ENCODE data around the gene AREG.

Gene AREG

GRCh38 chr4:74433541-74434172, 11.3 kb upstream of the AREG start:
- DNase-seq: no peak

GRCh38 chr4:74435296-74435695, 9.6 kb upstream of the AREG start:
- DNase-seq: peak; percentile 48

DNA sequence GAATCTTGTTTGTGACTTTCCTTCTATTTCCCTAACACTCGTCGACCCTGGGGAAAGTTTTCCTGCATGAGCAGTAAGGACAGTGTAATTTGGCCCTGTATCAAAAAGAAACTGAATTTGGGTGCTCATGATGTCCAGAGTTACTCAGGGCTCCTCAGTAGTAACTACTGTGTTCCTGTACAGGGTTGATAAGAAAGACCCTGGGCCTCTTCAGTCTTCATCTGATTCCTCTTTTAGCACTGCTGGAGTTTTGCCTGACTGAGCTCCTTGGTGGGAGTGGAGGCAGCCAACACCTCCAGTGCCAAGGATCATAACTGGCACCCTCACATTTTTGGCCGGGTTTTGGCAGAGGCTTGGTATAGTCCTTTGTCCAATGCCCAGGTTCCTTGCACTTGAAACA, 7.1 kb upstream of the AREG start:
- no peak for DNase-seq

DNA sequence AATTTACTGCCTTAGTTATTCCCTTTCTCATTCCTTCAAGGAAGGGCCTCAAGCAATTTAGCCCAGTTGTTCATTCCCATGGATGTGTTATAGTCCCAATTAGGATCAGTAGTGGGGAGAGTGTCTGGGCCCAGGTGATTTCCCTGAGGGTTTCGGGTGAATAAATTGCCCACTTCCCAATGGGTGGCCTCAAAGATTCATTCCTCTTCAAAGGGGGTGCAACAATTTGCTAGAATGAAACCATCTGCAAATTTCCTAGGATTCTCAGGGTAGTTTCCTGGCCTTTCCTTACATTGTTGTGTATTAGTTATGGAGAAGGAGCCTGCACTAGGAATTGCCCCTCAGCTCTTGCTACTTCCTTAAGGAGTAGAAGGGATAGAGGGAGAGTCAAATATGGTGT, 6.3 kb upstream of the AREG start:
- DNase-seq: no peak

GRCh38 chr4:74439952-74440351, 5.0 kb upstream of the AREG start:
- no peak for DNase-seq

DNA sequence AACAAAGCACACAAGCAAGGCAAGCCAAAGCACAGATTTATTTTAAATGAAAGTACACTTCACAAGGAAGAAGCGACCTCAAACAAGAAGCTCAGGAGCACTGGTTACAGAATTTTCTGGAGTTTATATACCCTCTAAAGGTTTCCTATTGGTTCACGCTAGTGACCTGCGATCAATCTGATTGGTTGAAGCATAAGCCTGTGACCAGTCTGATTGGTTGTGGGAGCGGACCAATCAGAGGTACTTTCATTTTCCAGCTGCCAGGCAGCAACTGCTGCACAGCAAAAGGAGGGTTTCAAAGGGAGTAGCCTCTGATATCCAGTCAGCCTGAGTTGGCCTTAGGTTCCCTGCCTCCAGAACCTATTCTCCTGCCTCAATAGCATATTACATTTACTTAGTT, 4.6 kb upstream of the AREG start:
- DNase-seq: peak; percentile 2

DNA sequence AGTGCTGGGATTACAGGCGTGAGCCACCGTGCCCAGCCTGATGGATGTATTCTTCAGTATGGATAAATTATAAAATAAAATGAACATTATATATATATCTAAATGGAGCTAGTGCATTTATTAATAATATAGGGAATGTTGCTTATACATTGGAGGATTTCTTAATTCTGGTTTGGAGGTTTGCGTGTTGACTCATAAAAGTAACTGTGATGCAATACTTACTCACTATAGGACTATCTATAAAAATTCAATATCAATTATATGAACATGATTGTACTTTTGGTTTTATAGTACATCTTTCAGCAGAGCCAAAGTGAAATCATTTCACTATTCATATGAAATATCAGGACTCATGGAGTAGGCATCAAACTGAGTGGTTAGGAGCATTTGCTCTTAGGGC, 3.2 kb upstream of the AREG start:
- no peak for DNase-seq

DNA sequence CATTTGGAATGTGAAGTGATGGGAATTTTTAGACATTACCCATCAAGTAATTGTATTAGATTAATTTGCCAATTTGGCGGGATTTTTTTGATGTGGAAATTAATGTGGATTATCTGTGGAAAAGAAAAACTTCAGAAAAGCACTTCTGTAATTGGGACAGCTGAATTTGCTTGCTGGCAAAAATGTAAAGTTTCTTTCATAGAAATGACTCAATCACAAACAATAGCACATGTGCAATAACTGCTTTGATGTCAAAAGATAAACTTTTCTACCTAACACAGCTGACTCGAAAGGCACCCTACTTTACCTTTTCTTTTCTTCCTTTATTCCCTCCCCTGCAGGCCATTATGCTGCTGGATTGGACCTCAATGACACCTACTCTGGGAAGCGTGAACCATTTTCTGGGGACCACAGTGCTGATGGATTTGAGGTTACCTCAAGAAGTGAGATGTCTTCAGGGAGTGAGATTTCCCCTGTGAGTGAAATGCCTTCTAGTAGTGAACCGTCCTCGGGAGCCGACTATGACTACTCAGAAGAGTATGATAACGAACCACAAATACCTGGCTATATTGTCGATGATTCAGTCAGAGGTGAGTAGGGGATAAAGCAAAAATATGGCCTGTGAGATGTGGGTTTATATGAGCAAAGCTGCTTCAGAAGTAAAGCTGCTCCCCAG, 1.4 kb downstream of the AREG start:
- no peak for DNase-seq

DNA sequence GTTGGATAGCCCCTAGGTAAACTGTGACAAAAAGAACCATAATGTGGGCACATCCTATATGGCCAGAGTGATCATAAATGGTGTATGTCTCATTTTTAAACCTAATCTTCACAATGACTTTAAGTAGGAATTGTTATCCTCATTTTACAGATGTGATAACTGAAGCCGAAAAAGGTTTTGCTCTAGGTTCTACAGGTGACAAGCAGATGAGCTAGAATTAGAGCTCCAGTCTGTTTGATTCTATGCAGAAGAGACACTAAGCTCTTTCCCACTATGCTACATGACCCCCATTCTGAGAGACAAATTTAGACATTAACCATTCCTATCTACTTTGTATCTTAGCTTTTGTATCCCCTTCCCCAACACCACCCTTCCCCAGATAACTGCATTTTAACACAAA, 2.0 kb downstream of the AREG start:
- no peak for DNase-seq

DNA sequence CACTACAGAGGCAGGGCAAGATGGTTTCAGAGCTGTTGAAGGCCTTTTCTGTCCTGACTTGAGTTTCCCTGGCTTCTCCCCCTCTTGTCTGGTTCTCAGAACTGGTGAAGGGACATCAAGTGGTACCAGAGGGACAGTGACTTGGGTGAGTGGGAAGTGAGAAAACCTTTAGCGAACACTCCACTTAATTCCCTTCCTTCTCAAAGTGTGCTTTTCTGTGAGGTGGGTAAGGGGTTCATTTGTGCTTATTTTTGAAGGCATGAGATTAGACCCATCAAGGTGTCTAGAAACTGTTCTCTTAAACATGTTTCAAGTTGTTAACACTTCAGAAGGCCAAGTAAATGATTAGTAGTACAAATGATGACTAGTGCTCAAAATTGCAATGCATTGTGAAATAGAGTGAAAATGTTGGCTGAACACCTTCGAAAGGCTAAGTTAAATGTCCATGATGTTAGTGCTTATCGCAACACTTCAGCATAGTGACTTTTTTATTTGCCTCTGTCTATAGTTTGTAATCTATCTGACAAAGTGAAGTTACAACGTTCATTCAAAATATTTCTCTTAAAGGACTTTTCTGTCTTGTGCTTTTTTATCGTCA, 2.8 kb downstream of the AREG start:
- no peak for DNase-seq

DNA sequence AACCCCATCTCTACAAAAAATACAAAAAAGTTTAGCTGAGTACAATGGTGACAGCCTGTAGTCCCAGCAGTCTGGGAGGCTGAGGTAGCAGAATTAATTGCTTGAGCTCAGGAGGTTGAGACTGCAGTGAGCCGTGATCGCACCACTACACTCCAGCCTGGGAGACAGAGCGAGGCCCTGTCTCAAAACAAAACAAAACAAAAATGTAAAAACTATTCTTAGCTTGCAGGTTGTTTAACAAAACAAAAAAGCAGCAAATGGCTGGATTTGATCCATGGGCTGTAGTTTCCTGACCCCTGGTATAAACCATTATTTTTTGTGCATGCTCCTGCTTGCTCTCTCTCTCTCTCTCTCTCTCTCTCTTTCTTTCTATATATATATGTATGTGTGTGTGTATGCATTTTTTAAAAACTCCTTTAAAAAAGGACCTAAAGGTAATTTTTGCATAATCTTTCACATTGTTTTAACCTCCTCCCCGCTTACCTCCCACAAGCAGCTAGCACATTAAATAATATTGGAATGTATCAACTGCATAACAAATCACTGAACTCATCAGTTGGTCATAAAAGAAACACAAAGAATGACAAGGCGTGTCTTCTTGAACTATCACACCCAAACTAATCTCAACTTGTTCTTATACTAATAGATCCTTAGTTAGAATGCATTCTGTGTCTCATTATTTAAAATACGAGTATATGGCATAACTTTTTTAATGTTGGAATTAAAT, 4.8 kb downstream of the AREG start:
- DNase-seq: no peak

GRCh38 chr4:74450298-74450683, 5.4 kb downstream of the AREG start:
- no peak for DNase-seq

DNA sequence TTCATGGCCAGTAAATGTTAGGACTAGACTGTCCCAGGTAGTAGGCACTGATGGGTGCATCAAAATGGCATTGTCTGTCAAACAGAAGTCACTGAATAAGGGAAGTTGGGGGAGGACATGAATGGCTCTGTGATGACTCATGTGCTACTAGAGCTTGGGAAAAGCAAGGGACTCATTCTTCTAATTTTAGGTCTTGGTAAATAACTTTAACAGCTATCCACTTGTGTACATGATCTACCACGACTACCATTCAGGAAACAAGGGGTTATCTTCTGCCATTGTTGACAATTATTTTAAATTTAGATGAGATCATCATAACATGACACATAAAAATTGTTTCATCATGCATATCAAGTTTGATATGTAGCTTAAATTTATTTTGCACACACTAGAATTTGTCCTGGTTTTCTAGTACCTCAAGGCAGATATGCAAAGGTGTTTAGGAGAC, 6.3 kb downstream of the AREG start:
- DNase-seq: peak; percentile 82

- no peak for DNase-seq
These were observed 8.2 kb downstream of the AREG start for GRCh38 chr4:74453037-74453635.

GRCh38 chr4:74453829-74454742, 9.2 kb downstream of the AREG start:
- no peak for DNase-seq

- DNase-seq: no peak
These were observed 10.6 kb downstream of the AREG start for GRCh38 chr4:74455361-74456055.

- no peak for DNase-seq
These were observed 11.3 kb downstream of the AREG start for GRCh38 chr4:74456056-74456744.

- no peak for DNase-seq
These were observed 12.0 kb downstream of the AREG start for GRCh38 chr4:74456849-74457395.

GRCh38 chr4:74460833-74461232, 15.9 kb downstream of the AREG start:
- no peak for DNase-seq

DNA sequence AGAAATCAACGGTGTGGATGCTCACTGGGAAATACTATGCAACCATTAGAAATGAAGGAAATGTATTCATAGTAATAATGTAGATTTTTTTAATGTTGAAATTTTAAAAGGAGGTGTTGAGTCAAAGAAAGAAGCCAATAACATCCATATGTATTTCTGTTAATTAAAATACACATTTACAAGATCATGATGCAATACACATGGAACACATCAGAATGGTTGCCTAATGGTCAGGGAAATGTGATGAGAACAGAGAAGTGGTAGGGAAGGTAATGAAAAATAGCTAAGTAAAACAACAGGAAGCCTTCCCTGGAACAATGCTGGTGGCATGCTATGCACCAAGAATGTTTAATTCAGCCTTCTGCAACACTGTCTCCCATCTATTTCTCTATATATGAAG, 18.2 kb downstream of the AREG start:
- no peak for DNase-seq

DNA sequence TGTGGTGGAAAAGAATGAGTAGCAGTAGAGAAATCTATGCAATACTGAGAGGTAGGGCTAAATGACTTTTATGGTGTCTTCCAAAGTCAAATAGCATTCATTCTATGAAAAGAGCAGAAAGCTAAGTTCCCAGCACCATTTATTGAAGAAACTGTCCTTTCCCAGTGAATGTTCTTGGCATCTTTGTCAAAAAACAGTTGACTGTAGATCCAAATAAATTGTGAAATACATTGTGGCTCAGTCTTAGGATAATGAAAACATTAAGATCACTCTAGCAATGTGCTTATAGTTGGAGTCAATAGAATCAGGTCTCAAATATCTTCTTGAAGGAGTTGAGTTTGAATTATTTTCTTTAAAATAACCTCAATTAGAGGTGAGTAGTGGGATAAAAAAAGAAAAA, 19.4 kb downstream of the AREG start:
- DNase-seq: no peak
